RWPE2 (cell line): Measurements from ENCODE around the gene MBTPS1.

Experiments
- ATAC-seq: fragments of 200-7000 bp; cut with Tn5 transposase; 3 replicates; pipeline ENCODE4 v1.9.1; 2021; ENCODE audit warnings: low read depth
- DNase-seq: peaks from one replicate; pipeline ENCODE4 v3.0.0-alpha.2; 2020; ENCODE audit warnings: low spot score
- H3K27ac ChIP-seq: fragments of 450-650 bp; 2 replicates; pipeline ENCODE4 v1.5.1; 2017; ENCODE audit warnings: mild to moderate bottlenecking; ENCODE audit not compliant: poor library complexity, severe bottlenecking
- H3K27me3 ChIP-seq: fragments of 250-450 bp; sonication (Bioruptor Pico); 2 replicates; pipeline ENCODE4 v1.5.1; 2021; ENCODE audit warnings: mild to moderate bottlenecking, moderate library complexity; ENCODE audit not compliant: insufficient read depth, poor library complexity, severe bottlenecking
- H3K36me3 ChIP-seq: fragments of 250-450 bp; sonication (Bioruptor Pico); 2 replicates; pipeline ENCODE4 v1.5.1; 2020; ENCODE audit warnings: low read depth, mild to moderate bottlenecking, moderate library complexity
- H3K4me1 ChIP-seq: fragments of 250-450 bp; sonication (Bioruptor Pico); 2 replicates; pipeline ENCODE4 v1.5.1; 2021; ENCODE audit warnings: mild to moderate bottlenecking, moderate library complexity; ENCODE audit not compliant: insufficient read depth, poor library complexity, severe bottlenecking
- H3K4me3 ChIP-seq: fragments of 250-450 bp; sonication (Bioruptor Pico); 2 replicates; pipeline ENCODE4 v1.5.1; 2021; ENCODE audit warnings: mild to moderate bottlenecking, moderate library complexity; ENCODE audit not compliant: severe bottlenecking
- H3K9me3 ChIP-seq: fragments of 250-450 bp; sonication (Bioruptor Pico); 2 replicates; pipeline ENCODE4 v1.5.1; 2021; ENCODE audit warnings: mild to moderate bottlenecking, moderate library complexity; ENCODE audit not compliant: severe bottlenecking
- CTCF ChIP-seq: fragments of 450-650 bp; IDR thresholded peaks from one replicate; pipeline ENCODE4 v1.5.1; 2017; ENCODE audit warnings: mild to moderate bottlenecking, moderate library complexity; ENCODE audit not compliant: poor library complexity, severe bottlenecking

Gene MBTPS1

GRCh38 chr16:84137769-84138357 is 21.1 kb upstream of the MBTPS1 start:
- Histone ChIP-seq H3K27ac (no peak overlapping the region), H3K9me3 (no peaks in the 10 kb centered on the region), H3K27me3 (no peaks in the 10 kb centered on the region), H3K4me1 (no peaks in the 10 kb centered on the region), H3K36me3 (peaks cover 4% of the 10 kb centered on the region; the same call in 1 of the 2 replicates), H3K4me3 (no peak overlapping the region)
- no peak for DNase-seq
- ATAC-seq, result no peak
- TF ChIP-seq CTCF, result no peak

- DNase-seq (no peak), ATAC-seq (no peak)
- TF ChIP-seq CTCF, result no peak
- Histone ChIP-seq H3K9me3 (no peaks in the 10 kb centered on the region), H3K4me3 (no peak overlapping the region), H3K27ac (no peak overlapping the region), H3K4me1 (no peaks in the 10 kb centered on the region), H3K36me3 (peaks cover 4% of the 10 kb centered on the region; the same call in 1 of the 2 replicates), H3K27me3 (no peaks in the 10 kb centered on the region)
These were observed 20.5 kb upstream of the MBTPS1 start for GRCh38 chr16:84137287-84137686.

GRCh38 chr16:84136331-84137125 is 19.8 kb upstream of the MBTPS1 start:
- Histone ChIP-seq H3K27me3 (no peaks in the 10 kb centered on the region), H3K9me3 (no peaks in the 10 kb centered on the region), H3K4me3 (no peak overlapping the region), H3K36me3 (peaks cover 4% of the 10 kb centered on the region; the same call in 1 of the 2 replicates), H3K4me1 (no peaks in the 10 kb centered on the region), H3K27ac (no peak overlapping the region)
- no peak for ATAC-seq
- TF ChIP-seq CTCF, result no peak
- DNase-seq, result no peak

DNA sequence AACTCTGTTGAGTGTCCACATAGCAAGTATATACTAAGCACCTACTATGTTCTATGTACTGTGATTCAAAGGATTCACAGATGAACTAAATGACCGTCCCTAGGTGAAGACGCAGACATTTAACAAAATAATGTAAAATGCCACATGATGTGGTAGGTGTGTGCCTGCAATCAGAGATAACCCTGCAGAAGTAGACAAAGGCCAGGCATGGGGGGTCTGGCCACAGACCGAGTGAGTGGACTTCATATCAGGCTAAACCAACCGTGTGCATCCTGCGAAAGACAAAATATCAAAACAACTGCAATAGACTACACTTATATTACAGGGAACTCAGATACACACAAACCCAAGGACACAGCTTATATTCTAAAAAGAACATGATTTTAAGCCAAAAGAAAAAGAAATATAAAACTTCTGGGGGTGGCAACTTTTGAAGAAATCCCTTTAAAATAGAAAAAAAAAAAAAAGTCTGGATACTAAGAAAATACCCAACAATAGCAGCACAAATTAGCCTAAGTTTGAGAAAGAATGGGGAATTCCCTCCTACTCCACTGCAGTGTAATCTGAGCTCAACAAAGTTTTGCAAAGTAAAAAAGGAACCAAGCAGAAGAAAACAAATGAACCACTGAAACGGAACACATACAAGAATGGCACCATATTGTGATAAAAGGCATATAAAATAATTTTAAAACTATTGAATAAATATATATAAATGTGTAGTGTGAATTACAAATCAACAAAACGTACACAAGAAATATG is 16.0 kb upstream of the MBTPS1 start:
- no peaks in the 10 kb centered on the region for H3K9me3 ChIP-seq
- peaks cover 20% of the 10 kb centered on the region for H3K36me3 ChIP-seq
- TF ChIP-seq CTCF, result no peak
- H3K27ac ChIP-seq, result no peak overlapping the region
- H3K4me1 ChIP-seq, result no peaks in the 10 kb centered on the region
- ATAC-seq (no peak), DNase-seq (no peak)
- no peaks in the 10 kb centered on the region for H3K27me3 ChIP-seq
- no peak overlapping the region for H3K4me3 ChIP-seq
